ENCODE results near the gene RMND5A.

RMND5A gene

GRCh38 chr2:86825693-86826381, 105.7 kb downstream of the RMND5A start:
- no peak overlapping the region for H3K4me3 ChIP-seq (ENCODE audit: low read depth, low read length)
- no peaks in the 10 kb centered on the region for H3K36me3 ChIP-seq (replicated peaks)
- in situ Hi-C loops (cut with HindIII; ENCODE audit: low pct_ligation_motif_present, low sequenced_read_pairs) = no loop called here
- H3K27ac ChIP-seq = no peak overlapping the region
- no peak for DNase-seq
- TF ChIP-seq, protein P1, sequence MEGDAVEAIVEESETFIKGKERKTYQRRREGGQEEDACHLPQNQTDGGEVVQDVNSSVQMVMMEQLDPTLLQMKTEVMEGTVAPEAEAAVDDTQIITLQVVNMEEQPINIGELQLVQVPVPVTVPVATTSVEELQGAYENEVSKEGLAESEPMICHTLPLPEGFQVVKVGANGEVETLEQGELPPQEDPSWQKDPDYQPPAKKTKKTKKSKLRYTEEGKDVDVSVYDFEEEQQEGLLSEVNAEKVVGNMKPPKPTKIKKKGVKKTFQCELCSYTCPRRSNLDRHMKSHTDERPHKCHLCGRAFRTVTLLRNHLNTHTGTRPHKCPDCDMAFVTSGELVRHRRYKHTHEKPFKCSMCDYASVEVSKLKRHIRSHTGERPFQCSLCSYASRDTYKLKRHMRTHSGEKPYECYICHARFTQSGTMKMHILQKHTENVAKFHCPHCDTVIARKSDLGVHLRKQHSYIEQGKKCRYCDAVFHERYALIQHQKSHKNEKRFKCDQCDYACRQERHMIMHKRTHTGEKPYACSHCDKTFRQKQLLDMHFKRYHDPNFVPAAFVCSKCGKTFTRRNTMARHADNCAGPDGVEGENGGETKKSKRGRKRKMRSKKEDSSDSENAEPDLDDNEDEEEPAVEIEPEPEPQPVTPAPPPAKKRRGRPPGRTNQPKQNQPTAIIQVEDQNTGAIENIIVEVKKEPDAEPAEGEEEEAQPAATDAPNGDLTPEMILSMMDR (IDR thresholded peaks at IDR 0.05; ENCODE audit: low read depth, low read length, missing control alignments) = no peak
- H3K27me3 ChIP-seq (replicated peaks) = no peaks in the 10 kb centered on the region

DNA sequence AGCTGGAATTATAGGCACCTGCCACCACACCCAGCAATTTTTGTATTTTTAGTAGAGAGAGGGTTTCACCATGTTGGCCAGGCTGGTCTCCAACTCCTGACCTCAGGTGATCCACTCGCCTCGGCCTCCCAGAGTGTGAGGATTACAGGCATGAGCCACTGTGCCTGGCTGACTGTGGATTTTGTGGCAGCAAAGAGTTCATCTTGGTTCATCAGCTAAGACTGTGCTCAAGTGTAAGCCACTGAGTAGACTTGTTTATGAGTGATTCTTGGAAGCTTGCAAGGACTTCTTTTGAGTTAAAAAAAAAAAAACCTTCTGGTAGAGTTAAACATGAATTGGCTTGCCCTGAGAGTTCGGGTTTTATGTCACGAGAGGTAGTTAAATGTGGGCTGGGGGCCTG, 106.9 kb downstream of the RMND5A start:
- H3K27ac ChIP-seq = no peak overlapping the region
- TF ChIP-seq, protein P1 (IDR thresholded peaks at IDR 0.05; ENCODE audit: low read depth, low read length, missing control alignments) = no peak
- in situ Hi-C loops (cut with HindIII; ENCODE audit: low pct_ligation_motif_present, low sequenced_read_pairs) = no loop called here
- H3K36me3 ChIP-seq (replicated peaks) = no peaks in the 10 kb centered on the region
- no peak overlapping the region for H3K4me3 ChIP-seq (ENCODE audit: low read depth, low read length)
- H3K27me3 ChIP-seq (replicated peaks) = no peaks in the 10 kb centered on the region
- no peak for DNase-seq
